Glomerular endothelial cell (primary cell): ENCODE data around the gene PCGF3. TPM values are rescaled to one million over a fixed set of nuclear protein-coding genes. Genes with fewer than 3 reads are reported as not detected.
"Not testable (repeated sequence)": the region's sequence is repeated elsewhere in the genome, so short reads cannot be mapped to it uniquely, and the experiment has no call there.

Experiments
- DNase-seq: peaks from one replicate; pipeline ENCODE4 v3.0.0-alpha.2; 2011; ENCODE audit warnings: low read depth, low spot score; ENCODE audit errors: extremely low read depth
- total RNA-seq: library from RNA; depleted of rRNA; stranded (reverse); fragments of >200 nt; gene quantifications from 2 replicates; pipeline ENCODE4 v1.2.3, GENCODE V29; 2015

The PCGF3 gene
- total RNA-seq, 1 donor from 2014 or later, result 69.2 TPM

DNA sequence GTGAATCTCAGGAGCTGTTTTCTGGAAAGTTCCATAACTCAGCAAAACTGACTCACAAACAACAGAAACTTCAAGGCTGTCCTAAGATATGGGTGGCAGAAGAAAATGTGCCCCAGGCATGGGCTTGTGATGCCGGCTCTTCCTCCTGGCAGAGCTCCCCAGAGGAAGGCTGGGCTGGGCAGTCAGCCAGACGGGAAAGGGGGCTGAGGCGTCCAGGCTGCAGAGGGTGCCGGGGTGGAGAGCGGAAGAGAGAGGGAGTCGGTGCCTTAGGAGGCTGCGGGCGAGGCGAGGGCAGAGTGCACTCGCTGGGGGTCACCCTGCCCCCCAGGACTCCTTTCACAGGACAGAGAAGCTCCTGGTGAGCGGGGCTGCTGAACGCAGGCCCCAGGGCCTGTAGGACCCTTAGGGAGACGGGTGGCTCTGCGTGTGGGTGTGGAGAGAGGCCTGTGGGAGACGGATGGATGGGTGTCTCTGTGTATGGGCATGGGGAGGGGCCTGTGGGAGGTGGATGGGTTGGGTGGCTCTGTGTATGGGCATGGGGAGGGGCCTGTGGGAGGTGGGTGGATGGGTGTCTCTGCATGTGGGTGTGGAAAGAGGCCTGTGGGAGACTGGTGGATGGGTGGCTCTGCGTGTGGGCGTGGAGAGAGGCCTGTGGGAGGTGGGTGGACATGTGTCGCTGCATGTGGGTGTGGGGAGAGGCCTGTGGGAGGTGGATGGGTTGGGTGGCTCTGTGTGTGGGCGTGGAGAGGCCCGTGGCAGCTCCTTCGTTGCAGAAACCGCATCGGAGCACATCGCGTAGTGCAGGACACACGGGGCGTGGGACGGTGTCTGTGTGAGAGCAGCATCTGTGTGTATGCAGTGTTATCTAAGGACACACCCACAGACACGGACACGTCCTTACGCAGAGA lies 15.9 kb downstream of the PCGF3 start:
- no peak for DNase-seq

DNA sequence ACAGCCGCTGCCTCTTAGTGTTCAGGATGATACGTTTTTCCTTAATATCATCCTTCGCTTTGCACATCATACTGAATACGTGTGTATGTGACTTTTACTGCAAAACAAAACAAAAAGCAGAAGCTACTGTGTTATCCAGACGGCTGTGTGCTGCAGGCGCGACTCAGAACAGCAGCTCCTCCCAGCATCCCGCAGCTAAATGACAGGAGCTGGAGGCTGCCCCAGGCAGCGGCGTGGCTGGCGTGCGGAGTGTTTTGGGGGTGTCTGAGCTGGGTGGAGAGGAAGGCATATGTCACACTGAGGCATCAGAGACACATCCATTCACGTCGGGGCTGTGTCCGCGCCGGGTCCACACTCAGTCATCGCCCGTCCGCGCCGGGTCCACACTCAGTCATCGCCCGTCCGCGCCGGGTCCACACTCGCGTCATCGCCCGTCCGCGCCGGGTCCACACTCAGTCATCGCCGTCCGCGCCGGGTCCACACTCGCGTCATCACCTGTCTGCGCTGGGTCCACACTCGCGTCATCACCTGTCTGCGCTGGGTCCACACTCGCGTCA lies 16.6 kb downstream of the PCGF3 start:
- no peak for DNase-seq

DNA sequence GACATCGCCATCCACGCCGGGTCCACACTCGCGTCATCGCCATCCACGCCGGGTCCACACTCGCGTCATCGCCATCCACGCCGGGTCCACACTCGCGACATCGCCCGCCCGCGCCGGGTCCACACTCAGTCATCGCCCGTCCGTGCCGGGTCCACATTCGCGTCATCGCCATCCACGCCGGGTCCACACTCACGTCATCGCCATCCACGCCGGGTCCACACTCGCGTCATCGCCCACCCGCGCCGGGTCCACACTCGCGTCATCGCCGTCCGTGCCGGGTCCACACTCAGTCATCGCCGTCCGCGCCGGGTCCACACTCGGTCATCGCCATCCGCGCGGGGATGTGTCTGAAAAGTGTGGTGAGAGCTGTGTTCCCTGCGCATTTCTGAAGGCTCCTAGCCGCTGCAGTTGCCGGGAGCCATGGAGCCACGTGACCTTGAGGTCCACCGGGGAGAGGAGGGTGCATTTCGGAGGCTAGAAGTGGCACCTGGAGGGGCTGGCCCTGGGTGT lies 17.3 kb downstream of the PCGF3 start:
- no peak for DNase-seq

DNA sequence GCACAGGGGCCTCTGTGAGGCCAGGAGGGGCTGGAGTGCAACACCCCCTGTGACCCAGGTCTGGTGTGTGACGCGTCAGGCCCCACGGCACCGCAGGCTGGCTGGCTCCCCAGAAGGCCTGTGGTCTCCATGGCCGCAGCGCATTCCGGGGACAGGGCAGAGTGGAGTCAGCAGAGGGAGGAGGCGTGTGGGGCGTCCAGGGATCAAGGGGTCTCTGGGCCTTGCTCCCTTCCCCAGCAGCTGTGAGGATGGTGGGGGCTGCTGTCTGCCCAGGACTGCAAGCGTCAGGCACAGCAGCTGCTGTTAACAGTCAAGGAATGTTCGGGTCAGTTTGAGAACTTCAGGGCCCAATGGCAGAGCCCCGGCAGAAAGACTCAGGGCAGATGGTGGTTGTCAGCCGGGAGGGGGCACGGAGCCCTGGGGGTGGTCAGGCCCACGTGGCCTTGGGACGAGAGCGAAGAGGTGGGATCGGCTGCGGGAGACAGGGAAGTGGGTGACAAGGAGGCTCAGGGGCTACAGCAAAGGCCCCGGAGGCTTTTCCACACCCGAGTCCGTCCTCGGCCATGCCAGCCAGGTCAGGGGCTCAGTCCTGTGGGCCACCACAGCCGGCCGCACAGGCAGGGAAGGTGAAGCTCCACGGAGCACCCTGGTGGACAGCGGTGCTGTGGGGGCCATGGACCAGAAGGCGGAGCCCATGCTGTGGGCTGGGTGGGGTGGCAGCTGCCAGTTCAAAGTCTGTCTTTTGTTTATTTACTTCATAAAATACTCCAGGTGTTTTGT lies 18.3 kb downstream of the PCGF3 start:
- no peak for DNase-seq

DNA sequence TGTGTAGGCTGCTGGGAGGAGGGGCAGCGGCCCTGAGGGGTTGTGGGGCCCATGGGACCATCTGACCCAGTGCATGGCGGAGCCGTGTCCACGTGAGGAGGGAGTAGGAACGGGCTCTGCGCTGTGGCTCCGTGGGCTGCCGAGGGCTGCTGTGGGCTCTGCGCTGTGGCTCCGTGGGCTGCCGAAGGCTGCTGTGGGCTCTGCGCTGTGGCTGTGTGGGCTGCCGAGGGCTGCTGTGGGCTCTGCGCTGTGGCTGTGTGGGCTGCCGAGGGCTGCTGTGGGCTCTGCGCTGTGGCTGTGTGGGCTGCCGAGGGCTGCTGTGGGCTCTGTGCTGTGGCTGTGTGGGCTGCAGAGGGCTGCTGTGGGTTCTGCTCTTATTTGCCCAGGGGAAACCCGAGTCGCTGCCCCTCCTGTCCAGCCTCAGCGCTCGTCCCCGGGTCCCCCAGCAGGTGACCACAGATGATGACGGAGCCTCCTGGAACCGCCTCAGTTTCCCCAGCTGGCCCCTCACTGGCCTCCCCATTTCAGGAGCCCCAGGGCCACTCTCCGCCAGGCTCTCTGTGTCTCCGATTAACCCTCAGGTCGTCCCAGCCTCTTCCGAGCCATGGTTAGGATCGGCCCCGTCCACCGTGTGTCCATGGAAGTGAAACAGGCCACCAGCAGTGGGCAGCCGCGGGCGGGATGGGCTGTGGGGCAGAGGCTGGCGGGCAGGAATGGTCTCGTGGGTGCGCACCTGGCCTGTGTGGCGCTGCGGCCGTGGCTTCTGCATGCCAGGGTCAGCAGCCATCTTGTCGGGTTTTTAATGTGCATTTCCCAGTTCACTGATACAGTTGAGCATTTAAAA lies 20.0 kb downstream of the PCGF3 start:
- no peak for DNase-seq

DNA sequence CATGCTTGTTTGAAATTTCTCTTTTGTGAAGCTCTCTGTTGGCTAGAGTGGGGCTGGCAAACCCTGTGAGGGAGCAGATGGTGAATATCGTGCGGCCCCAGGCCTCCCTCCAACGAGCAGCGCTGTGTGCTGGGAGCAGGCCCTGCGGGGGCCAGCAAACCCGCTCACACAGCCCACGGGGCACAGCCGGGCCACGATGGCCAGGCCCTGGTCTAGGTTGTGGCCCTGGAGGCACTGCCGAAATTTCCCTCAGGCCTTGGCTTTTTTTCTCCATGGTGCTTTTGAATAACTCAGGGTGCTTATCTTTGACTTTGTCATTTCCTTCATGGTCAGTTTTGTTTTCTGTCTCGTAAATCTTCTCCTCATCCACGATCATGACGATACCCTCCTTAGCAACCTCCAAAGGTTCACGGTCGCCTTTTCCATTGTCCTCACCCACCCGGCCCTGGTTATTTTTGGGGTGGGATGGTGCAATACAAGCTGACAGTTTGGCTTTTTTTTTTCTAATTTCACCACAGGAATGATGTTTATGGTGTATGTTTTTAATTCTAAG lies 20.7 kb downstream of the PCGF3 start:
- DNase-seq, result no peak

DNA sequence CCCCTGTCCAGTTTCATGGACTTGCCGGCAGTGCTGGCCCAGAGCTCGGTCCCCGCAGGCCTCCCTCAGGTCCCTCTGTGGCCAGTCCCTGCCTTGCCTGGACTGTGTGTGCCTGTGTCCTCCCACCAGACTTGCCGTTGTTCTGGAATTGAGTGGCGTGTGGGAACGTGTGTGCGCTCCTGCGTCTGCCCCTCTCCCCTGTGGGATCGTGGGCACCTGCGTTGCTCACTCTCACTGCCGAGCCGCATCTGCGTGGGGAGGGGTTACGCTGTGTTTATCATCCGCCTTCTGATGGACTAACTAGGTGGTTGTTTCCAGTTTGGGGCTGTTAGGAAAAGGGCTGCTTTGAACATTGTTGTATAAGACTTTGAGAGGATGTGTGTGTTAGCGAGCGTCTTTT lies 21.2 kb downstream of the PCGF3 start:
- no peak for DNase-seq

DNA sequence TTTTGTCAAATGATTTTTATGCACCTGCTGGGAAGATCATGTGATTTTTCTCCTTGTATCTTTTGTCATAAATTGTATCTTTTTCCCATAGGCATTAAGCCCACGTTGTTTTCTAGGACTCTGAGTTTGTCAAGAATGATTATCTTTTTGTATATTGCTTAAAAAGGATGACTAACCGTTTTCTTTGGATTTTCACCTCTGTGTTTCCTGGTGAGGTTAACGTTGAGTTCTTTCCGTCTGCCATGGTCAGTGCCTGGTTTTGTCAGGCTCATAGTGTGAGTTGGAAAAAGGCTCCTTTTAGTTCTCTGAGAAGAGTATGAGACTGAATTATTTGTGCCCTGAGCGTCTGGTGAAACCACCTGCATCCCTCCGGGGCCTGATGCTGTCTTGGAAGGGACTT lies 21.9 kb downstream of the PCGF3 start:
- DNase-seq, result no peak

DNA sequence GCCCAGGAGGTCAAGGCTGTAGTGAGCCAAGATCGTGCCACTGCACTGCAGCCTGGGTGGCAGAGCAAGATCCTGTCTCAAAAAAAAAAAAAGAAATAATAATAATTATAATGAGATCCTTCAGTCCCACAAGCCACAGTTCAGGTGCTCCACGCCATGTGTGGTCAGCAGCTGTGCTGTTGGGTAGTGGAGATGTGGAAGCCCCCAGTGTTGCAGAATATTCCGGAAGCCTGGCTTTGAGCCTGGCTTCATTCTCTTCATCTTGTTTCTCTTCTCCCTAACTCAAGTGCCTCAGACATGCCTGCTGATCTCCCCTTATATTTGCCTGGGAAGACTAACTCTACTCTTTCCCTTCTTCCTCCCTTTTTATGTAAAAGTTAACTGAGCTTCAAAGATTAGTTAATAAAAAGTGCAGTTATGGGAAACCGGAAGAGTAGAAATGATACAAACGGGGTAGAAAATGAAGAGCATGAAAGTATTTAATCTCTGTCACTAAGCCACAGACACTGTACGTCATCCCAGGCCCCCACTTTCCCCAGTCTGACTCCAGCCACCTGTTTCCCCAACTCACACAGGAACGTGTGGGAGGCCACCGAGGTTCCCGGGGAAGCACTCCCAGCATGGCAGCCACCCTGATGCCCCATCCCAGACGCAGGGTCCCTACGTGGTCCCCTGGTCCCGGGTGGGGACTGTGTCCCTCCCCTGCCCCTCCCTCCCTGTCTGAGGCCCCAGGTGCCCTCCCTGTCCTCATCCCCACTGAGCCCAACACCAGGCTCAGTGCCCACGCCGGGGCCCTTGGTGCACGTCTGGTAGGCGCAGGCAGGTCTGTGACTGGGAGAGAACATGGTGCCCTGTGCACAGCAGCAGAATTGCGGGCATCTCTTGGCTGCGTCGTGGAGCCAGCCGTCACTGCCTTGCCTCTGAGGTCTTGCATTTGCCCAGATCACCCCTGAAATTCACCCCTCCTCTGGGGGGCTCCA lies 24.0 kb downstream of the PCGF3 start:
- DNase-seq, result no peak

DNA sequence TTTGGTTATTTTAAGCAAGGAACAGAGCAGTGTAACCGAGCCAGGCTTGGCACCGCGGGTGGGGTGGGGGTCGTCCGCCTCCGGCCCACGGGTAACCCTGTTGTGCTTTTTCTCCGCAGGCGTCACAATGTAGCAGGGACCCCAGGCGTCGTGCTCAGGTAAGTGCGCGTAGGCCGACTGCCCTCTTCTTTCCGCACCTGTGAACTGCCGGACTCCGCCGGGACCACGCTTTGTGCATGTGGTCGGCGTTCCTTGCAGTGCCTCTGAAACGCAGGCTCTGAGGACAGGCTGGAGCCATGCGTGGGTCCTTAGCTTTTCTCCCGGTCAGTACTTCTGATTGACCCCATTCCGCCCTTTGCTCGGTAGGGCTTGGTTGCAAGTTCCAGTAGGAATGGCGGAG lies 24.9 kb downstream of the PCGF3 start:
- DNase-seq, result no peak

DNA sequence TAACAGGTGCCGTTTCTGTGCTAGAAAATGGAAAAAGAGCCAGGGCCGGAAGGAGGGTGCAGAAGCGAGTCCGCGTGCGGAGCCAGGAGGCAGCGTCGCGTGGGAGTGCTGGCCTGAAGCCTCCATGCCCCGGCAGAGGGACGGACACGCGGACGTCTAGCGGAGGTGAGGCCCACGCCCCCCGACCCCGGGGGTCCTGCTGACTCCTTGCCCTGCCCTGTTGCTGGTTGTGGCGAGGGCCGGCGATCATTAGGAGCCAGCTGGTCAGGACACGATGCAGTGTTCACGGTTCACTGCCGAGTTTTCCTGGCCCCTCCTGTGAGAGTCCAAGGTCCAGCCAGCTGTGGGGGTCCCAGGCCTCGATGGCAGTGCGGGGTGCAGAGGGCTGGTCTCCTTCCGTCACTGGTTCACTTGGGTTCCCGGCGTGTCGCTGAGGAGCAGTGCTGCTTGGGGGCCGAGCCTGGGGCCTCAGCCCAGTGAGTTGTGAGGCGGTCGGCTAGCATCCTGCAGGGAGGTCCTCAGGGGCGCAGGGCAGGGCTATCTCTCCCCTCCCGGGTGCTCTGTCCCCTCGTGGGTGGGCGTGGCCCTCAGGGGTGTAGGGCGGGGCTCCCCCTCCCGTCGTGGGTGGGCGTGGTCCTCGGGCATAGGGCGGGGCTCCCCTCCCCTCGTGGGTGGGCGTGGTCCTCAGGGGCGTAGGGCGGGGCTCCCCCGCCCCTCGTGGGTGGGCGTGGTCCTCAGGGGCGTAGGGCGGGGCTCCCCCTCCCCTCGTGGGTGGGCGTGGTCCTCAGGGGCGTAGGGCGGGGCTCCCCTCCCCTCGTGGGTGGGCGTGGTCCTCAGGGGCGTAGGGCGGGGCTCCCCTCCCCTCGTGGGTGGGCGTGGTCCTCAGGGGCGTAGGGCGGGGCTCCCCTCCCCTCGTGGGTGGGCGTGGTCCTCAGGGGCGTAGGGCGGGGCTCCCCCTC lies 25.6 kb downstream of the PCGF3 start:
- DNase-seq, result not testable (repeated sequence)

DNA sequence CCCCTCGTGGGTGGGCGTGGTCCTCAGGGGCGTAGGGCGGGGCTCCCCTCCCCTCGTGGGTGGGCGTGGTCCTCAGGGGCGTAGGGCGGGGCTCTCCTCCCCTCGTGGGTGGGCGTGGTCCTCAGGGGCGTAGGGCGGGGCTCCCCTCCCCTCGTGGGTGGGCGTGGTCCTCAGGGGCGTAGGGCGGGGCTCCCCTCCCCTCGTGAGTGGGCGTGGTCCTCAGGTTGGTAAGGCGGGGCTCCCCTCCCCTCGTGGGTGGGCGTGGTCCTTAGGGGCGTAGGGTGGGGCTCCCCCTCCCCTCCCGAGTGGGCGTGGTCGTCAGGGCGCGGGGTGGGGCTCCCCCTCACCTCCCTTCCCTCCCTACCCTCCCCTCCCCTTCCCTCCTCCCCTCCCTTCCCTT lies 26.3 kb downstream of the PCGF3 start:
- DNase-seq, result not testable (repeated sequence)

DNA sequence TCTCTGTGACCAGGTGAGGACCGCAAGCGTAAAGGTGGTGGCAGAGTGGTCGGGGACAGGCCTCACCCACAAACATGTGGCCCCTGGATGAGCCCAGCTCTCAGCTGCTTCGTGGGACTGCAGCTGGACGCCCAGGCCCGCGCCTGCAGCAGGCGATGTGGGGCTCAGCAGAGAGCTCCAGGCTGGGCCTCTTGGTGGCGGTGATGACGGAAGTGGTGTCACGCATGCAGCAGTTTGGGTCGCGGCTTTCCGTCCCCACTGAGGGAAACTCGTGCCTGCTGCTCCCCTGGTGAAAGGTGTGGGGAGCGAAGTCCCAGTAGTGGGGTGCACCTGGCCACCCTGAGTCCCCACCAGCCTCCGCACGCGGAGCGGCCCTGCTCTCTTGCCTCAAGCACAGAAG lies 26.9 kb downstream of the PCGF3 start:
- DNase-seq, result no peak

DNA sequence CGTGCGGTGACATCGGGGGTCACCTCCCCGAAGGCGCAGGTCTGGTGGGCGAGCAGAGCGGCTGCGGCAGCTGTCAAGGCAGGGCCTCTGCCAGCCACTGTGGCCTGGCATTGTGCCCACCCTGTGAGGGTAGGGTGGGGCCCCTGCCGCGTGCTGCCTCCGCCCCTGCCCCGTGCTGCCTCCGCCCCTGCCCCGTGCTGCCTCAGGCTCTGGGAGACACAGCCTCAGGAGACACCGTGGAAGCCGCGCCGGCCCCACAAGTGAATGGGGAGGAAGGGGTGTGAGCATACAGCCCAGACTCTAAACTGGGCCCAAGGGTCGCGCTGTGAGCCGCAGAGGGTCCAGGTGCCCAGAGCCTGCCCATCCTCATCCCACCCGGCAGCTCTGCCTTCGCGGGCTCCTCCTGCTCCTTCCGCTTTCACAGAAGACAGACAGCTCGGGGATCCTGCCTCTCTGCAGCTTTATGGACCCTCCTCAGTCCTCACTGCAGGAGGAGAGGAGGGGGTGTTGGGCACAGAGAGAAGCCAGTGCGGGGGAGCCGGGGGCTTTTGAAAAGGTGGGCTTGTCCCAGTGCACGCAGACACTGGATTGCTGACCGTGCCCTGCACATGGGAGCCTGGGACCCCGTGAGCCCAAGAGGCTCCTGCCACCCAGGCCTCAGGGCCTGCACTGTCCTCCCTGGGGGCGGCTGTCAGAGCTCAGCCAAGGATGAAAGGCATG lies 27.4 kb downstream of the PCGF3 start:
- no peak for DNase-seq

DNA sequence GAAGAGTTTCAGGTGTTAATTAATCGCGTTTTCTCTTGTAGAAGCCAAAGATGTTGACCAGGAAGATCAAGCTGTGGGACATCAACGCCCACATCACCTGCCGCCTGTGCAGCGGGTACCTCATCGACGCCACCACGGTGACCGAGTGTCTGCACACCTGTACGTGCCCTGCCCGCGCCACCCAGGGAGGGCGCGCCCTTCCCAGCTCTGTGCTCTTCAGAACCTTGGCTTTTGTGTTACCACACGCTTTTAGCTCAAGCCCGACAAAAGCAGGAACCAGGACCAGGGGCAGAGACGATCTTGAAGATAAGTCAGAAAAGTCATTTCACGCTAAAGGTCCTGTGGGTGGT lies 28.0 kb downstream of the PCGF3 start:
- no peak for DNase-seq

DNA sequence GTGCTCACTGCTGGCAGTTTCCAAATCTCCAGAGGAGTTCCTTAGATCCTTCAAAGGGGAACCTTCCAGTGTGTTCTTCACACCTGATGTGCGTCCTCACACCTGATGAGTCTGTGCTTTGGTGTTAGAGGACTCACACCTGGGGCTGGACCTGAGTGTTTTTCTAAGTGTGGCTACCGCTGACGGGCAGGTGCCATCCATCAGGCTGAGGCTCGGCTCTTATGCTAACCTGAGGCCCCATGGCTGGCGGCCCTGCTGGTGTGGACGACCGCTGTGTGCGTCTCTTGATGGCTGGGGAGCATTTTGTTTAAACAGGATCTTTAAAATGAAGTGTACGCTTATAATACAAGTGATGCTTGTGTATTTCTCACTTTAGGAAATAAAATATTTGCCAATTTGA lies 28.4 kb downstream of the PCGF3 start:
- DNase-seq, result no peak

DNA sequence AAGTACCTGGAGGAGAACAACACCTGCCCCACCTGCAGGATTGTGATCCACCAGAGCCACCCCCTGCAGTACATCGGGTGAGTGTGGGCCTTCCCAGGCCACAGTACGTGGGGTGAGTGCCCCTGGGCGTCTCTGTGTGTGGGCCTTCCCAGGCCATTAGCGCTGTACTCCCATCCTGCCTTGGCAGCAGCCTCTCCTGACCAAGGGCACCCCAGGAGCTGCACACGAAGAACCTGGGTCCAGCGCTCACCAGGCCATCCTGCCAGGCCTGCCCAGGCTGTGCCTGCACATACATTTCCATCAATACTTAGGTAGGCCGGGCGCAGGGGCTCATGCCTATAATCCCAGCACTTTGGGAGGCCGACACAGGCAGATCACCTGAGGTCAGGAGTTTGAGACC lies 29.3 kb downstream of the PCGF3 start:
- no peak for DNase-seq
